Osteocyte (in vitro differentiated cells): ENCODE data around the gene CCNA2. TPM values are rescaled to one million over a fixed set of nuclear protein-coding genes. Genes with fewer than 3 reads are reported as not detected.

ENCODE experiments used
- DNase-seq: peaks from one replicate; pipeline ENCODE4 v3.0.0; 2021; ENCODE audit warnings: mixed read lengths; ENCODE audit not compliant: unreplicated experiment; ENCODE audit errors: extremely low spot score
- H3K27ac Mint-ChIP-seq: one replicate; pipeline ENCODE4 v1.8.0; 2021; ENCODE audit warnings: mild to moderate bottlenecking, mixed read lengths; ENCODE audit not compliant: unreplicated experiment
- H3K27me3 Mint-ChIP-seq: one replicate; pipeline ENCODE4 v1.8.0; 2021; ENCODE audit warnings: mixed read lengths; ENCODE audit not compliant: unreplicated experiment
- H3K36me3 Mint-ChIP-seq: one replicate; pipeline ENCODE4 v1.8.0; 2021; ENCODE audit warnings: mixed read lengths; ENCODE audit not compliant: unreplicated experiment
- H3K4me1 Mint-ChIP-seq: one replicate; pipeline ENCODE4 v1.8.0; 2021; ENCODE audit warnings: mixed read lengths; ENCODE audit not compliant: unreplicated experiment
- H3K4me3 Mint-ChIP-seq: one replicate; pipeline ENCODE4 v1.8.0; 2021; ENCODE audit warnings: mild to moderate bottlenecking, moderate library complexity, mixed read lengths; ENCODE audit not compliant: unreplicated experiment
- H3K9me3 Mint-ChIP-seq: one replicate; pipeline ENCODE4 v1.8.0; 2021; ENCODE audit warnings: mixed read lengths; ENCODE audit not compliant: unreplicated experiment
- CTCF ChIP-seq: fragments of 200-600 bp; sonication (generic); IDR thresholded peaks from 2 replicates; pipeline ENCODE4 v1.5.0; 2021; ENCODE audit warnings: antibody characterized with exemption, mild to moderate bottlenecking, moderate library complexity
- total RNA-seq: library from RNA; stranded (reverse); gene quantifications from 2 replicates; pipeline ENCODE4 v1.2.1, GENCODE V29; 2021

The CCNA2 gene
- total RNA-seq, 1 donor from 2014 or later = 9.6 TPM

- Mint-ChIP-seq H3K9me3 (no peaks in the 10 kb centered on the region), H3K27ac (no peak overlapping the region), H3K27me3 (no peaks in the 10 kb centered on the region), H3K4me3 (no peak overlapping the region), H3K4me1 (peaks cover 24% of the 10 kb centered on the region), H3K36me3 (no peaks in the 10 kb centered on the region)
- no peak for TF ChIP-seq CTCF
- DNase-seq = no peak
Observed at GRCh38 chr4:121792966-121793365, 30.7 kb downstream of the CCNA2 start.

GRCh38 chr4:121791481-121791880 is 32.2 kb downstream of the CCNA2 start:
- Mint-ChIP-seq H3K4me3 (no peak overlapping the region), H3K9me3 (no peaks in the 10 kb centered on the region), H3K27me3 (no peaks in the 10 kb centered on the region), H3K36me3 (no peaks in the 10 kb centered on the region), H3K27ac (no peak overlapping the region), H3K4me1 (peaks cover 24% of the 10 kb centered on the region)
- no peak for DNase-seq
- TF ChIP-seq CTCF = no peak

GRCh38 chr4:121790976-121791375 is 32.7 kb downstream of the CCNA2 start:
- H3K27ac Mint-ChIP-seq = no peak overlapping the region
- H3K27me3 Mint-ChIP-seq = no peaks in the 10 kb centered on the region
- H3K4me1 Mint-ChIP-seq = peaks cover 26% of the 10 kb centered on the region
- no peak for DNase-seq
- H3K36me3 Mint-ChIP-seq = no peaks in the 10 kb centered on the region
- TF ChIP-seq CTCF = no peak
- H3K9me3 Mint-ChIP-seq = no peaks in the 10 kb centered on the region
- H3K4me3 Mint-ChIP-seq = no peak overlapping the region

- Mint-ChIP-seq H3K36me3 (no peaks in the 10 kb centered on the region), H3K27ac (no peak overlapping the region), H3K9me3 (no peaks in the 10 kb centered on the region), H3K4me3 (no peak overlapping the region), H3K4me1 (peaks cover 33% of the 10 kb centered on the region), H3K27me3 (no peaks in the 10 kb centered on the region)
- DNase-seq = no peak
- no peak for TF ChIP-seq CTCF
Observed at GRCh38 chr4:121789960-121790829, 33.5 kb downstream of the CCNA2 start.

GRCh38 chr4:121789455-121789854 is 34.2 kb downstream of the CCNA2 start:
- no peak for DNase-seq
- no peaks in the 10 kb centered on the region for H3K36me3 Mint-ChIP-seq
- H3K4me3 Mint-ChIP-seq = no peak overlapping the region
- H3K4me1 Mint-ChIP-seq = peaks cover 41% of the 10 kb centered on the region
- no peaks in the 10 kb centered on the region for H3K27me3 Mint-ChIP-seq
- no peak for TF ChIP-seq CTCF
- peak overlapping the region; percentile 35 for H3K27ac Mint-ChIP-seq
- H3K9me3 Mint-ChIP-seq = no peaks in the 10 kb centered on the region
